OCI-LY1 (cell line): ENCODE measurements around the gene KLKB1.

ENCODE experiments used
- H2AFZ ChIP-seq: fragments of 200-600 bp; sonication (generic), shearing (Covaris generic); 2 replicates; pipeline ENCODE4 v1.6.0; 2014; ENCODE audit warnings: antibody characterized with exemption, mild to moderate bottlenecking, low read length
- H3F3A ChIP-seq: fragments of 200-600 bp; sonication (generic), shearing (Covaris generic); 2 replicates; pipeline ENCODE4 v1.6.0; 2014; ENCODE audit warnings: mild to moderate bottlenecking, antibody characterized with exemption, low read length, moderate library complexity; ENCODE audit not compliant: insufficient read depth
- H3K27ac ChIP-seq: fragments of 200-600 bp; sonication (generic); 2 replicates; pipeline ENCODE4 v1.5.1; 2014; ENCODE audit warnings: low read length, mixed run types, mild to moderate bottlenecking, low read depth; ENCODE audit not compliant: poor library complexity, severe bottlenecking
- H3K27me3 ChIP-seq: fragments of 200-600 bp; sonication (generic); 2 replicates; pipeline ENCODE4 v1.6.0; 2014; ENCODE audit warnings: antibody characterized with exemption, mild to moderate bottlenecking, low read length, moderate library complexity; ENCODE audit not compliant: insufficient read depth
- H3K36me3 ChIP-seq: fragments of 200-600 bp; sonication (generic); 2 replicates; pipeline ENCODE4 v1.6.1; 2014; ENCODE audit warnings: mild to moderate bottlenecking, antibody characterized with exemption, low read length, moderate library complexity, mixed read lengths; ENCODE audit not compliant: insufficient read depth
- H3K4me1 ChIP-seq: fragments of 200-600 bp; sonication (generic); 2 replicates; pipeline ENCODE4 v1.5.1; 2014; ENCODE audit warnings: mild to moderate bottlenecking, low read length, moderate library complexity; ENCODE audit not compliant: insufficient read depth, severe bottlenecking
- H3K4me2 ChIP-seq: fragments of 200-600 bp; sonication (generic), shearing (Covaris generic); 2 replicates; pipeline ENCODE4 v1.6.1; 2014; ENCODE audit warnings: low read length
- H3K4me3 ChIP-seq: fragments of 200-600 bp; sonication (generic); 2 replicates; pipeline ENCODE4 v1.5.1; 2014; ENCODE audit warnings: low read length, low read depth, mild to moderate bottlenecking, mixed read lengths; ENCODE audit not compliant: poor library complexity, severe bottlenecking
- H3K79me2 ChIP-seq: fragments of 200-600 bp; shearing (Covaris generic); 2 replicates; pipeline ENCODE4 v1.6.1; 2016; ENCODE audit warnings: mixed run types, low read length, mixed read lengths; ENCODE audit not compliant: insufficient read depth
- H3K9ac ChIP-seq: fragments of 200-600 bp; sonication (generic), shearing (Covaris generic); 2 replicates; pipeline ENCODE4 v1.6.1; 2014; ENCODE audit warnings: mild to moderate bottlenecking, low read length, mixed read lengths
- H3K9me2 ChIP-seq: fragments of 200-600 bp; sonication (generic), shearing (Covaris generic); 2 replicates; pipeline ENCODE4 v1.6.1; 2014; ENCODE audit warnings: low read depth, mild to moderate bottlenecking, low read length, mixed read lengths
- H3K9me3 ChIP-seq: fragments of 200-600 bp; shearing (Covaris generic); 2 replicates; pipeline ENCODE4 v1.6.1; 2014; ENCODE audit warnings: low read length, mixed read lengths
- H4K20me1 ChIP-seq: fragments of 200-600 bp; sonication (generic), shearing (Covaris generic); 2 replicates; pipeline ENCODE4 v1.6.0; 2016; ENCODE audit warnings: mild to moderate bottlenecking, low read length; ENCODE audit not compliant: insufficient read depth
- CTCF ChIP-seq: fragments of 200-600 bp; sonication (generic), shearing (Covaris generic); IDR thresholded peaks from 2 replicates; pipeline ENCODE4 v1.5.1; 2017; ENCODE audit warnings: mild to moderate bottlenecking, antibody characterized with exemption, low read length, moderate library complexity, mixed read lengths
- EZH2 ChIP-seq: fragments of 200-600 bp; sonication (generic), shearing (Covaris generic); IDR thresholded peaks from 2 replicates; pipeline ENCODE4 v1.8.0; 2017; ENCODE audit warnings: borderline replicate concordance, mixed run types, mild to moderate bottlenecking, antibody characterized with exemption, low read length, moderate library complexity, mixed read lengths

KLKB1 gene

GRCh38 chr4:186193851-186194250 is 33.5 kb upstream of the KLKB1 start:
- Histone ChIP-seq H3F3A (no peaks in the 10 kb centered on the region), H4K20me1 (no peaks in the 10 kb centered on the region), H3K79me2 (no peaks in the 10 kb centered on the region), H3K9me3 (no peaks in the 10 kb centered on the region), H3K36me3 (no peaks in the 10 kb centered on the region), H3K27ac (no peak overlapping the region), H3K27me3 (no peaks in the 10 kb centered on the region), H3K4me2 (no peak overlapping the region), H2AFZ (no peak overlapping the region), H3K4me3 (no peak overlapping the region), H3K9ac (no peak overlapping the region), H3K9me2 (no peaks in the 10 kb centered on the region), H3K4me1 (peaks cover 22% of the 10 kb centered on the region)
- TF ChIP-seq CTCF (no peak), EZH2 (no peak)

GRCh38 chr4:186196063-186196462 is 31.2 kb upstream of the KLKB1 start:
- H3K4me2 ChIP-seq, result no peak overlapping the region
- no peaks in the 10 kb centered on the region for H4K20me1 ChIP-seq
- H3K9me2 ChIP-seq, result no peaks in the 10 kb centered on the region
- peaks cover 10% of the 10 kb centered on the region for H3K4me1 ChIP-seq
- no peaks in the 10 kb centered on the region for H3K9me3 ChIP-seq
- TF ChIP-seq EZH2, result no peak
- no peak for TF ChIP-seq CTCF
- H3K27ac ChIP-seq, result no peak overlapping the region
- H3K36me3 ChIP-seq, result no peaks in the 10 kb centered on the region
- H3K27me3 ChIP-seq, result no peaks in the 10 kb centered on the region
- no peaks in the 10 kb centered on the region for H3K79me2 ChIP-seq
- no peak overlapping the region for H3K4me3 ChIP-seq
- H3K9ac ChIP-seq, result no peak overlapping the region
- H2AFZ ChIP-seq, result no peak overlapping the region
- no peaks in the 10 kb centered on the region for H3F3A ChIP-seq

GRCh38 chr4:186200516-186200915 is 26.8 kb upstream of the KLKB1 start:
- Histone ChIP-seq H3K4me3 (no peak overlapping the region), H3K27me3 (no peaks in the 10 kb centered on the region), H3K9ac (no peak overlapping the region), H3K9me3 (no peaks in the 10 kb centered on the region), H3K9me2 (no peaks in the 10 kb centered on the region), H3F3A (no peaks in the 10 kb centered on the region), H3K79me2 (no peaks in the 10 kb centered on the region), H3K4me1 (peaks cover 5% of the 10 kb centered on the region), H3K4me2 (no peak overlapping the region), H4K20me1 (no peaks in the 10 kb centered on the region), H2AFZ (no peak overlapping the region), H3K36me3 (no peaks in the 10 kb centered on the region), H3K27ac (no peak overlapping the region)
- TF ChIP-seq EZH2 (no peak), CTCF (no peak)
